ENCODE results near the gene GNMT.
A peak's percentile ranks its signal among the peaks of the same experiment; 100 is the strongest.
"Not testable (repeated sequence)": the region's sequence is repeated elsewhere in the genome, so short reads cannot be mapped to it uniquely, and the experiment has no call there.

Gene GNMT

GRCh38 chr6:42940493-42941045, 20.0 kb upstream of the GNMT start:
- POLR2A ChIA-PET, result no interaction called here
- no peak for DNase-seq
- Histone ChIP-seq H3K9me3 (ENCODE audit: control extremely low read depth in 1 of 5, control insufficient read depth in 4 of 5, insufficient read depth in 2 of 5, low read depth in 1 of 5, low read length in 4 of 5) (no peaks in the 10 kb centered on the region), H3K4me3 (ENCODE audit: control insufficient read depth in 1 of 7, extremely low read depth in 1 of 7, insufficient read depth in 4 of 7, low read depth in 2 of 7, low read length in 6 of 7) (no peak overlapping the region), H3K27ac (ENCODE audit: insufficient read depth in 1 of 2, low read depth in 1 of 2, low read length in 2 of 2, poor library complexity in 1 of 2, severe bottlenecking in 2 of 2) (no peak overlapping the region), H3K4me1 (ENCODE audit: control extremely low read depth in 1 of 4, control insufficient read depth in 4 of 4, insufficient read depth in 4 of 4, low read length in 3 of 4) (peaks cover 0 to 4% (median 2%) of the 10 kb centered on the region in 4 experiments), H3K36me3 (ENCODE audit: control insufficient read depth in 4 of 4, insufficient read depth in 4 of 4, low read length in 3 of 4) (peaks cover 17 to 65% (median 49%) of the 10 kb centered on the region in 4 experiments), H3K27me3 (replicated peaks in 2 of 5; ENCODE audit: control insufficient read depth in 4 of 5, insufficient read depth in 5 of 5, low read length in 4 of 5) (no peaks in the 10 kb centered on the region)
- CTCF ChIA-PET, result interaction anchor here (1.1 to 1.5 kb wide), 3 partner anchors 9 to 39 kb away, joined by 3 to 5 read pairs (median 3); no protein-coding TSS in a partner anchor
- no CpG with 5 or more reads among the region's 6 CpGs for WGBS (ENCODE audit: insufficient coverage)

DNA sequence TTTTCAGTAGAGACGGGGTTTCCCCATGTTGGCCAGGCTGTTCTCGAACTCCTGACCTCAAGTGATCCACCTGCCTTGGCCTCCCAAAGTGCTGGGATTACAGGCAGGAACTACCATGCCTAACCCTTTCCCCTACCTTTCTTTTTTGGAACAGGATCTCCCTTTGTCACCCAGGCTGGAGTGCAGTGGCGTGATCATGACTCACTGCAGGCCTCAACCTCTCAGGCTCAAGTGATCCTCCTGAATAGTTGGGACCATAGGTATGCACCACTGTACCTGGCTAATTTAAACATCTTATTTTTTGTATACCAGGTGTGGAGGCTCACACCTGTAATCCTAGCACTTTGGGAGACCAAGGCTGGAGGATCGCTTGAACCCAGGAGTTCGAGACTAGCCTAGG, 19.2 kb upstream of the GNMT start:
- H3K4me3 ChIP-seq (ENCODE audit: control insufficient read depth in 1 of 7, extremely low read depth in 1 of 7, insufficient read depth in 4 of 7, low read depth in 2 of 7, low read length in 6 of 7); H3K9me3 ChIP-seq (ENCODE audit: control extremely low read depth in 1 of 5, control insufficient read depth in 4 of 5, insufficient read depth in 2 of 5, low read depth in 1 of 5, low read length in 4 of 5); DNase-seq; H3K4me1 ChIP-seq (ENCODE audit: control extremely low read depth in 1 of 4, control insufficient read depth in 4 of 4, insufficient read depth in 4 of 4, low read length in 3 of 4); H3K27me3 ChIP-seq (replicated peaks in 2 of 5; ENCODE audit: control insufficient read depth in 4 of 5, insufficient read depth in 5 of 5, low read length in 4 of 5); POLR2A ChIA-PET; H3K27ac ChIP-seq (ENCODE audit: insufficient read depth in 1 of 2, low read depth in 1 of 2, low read length in 2 of 2, poor library complexity in 1 of 2, severe bottlenecking in 2 of 2): not testable (repeated sequence)
- WGBS (ENCODE audit: insufficient coverage), result 94% methylated on average over 3 of the region's 5 CpGs
- peaks cover 15 to 61% (median 45%) of the 10 kb centered on the region in 4 experiments for H3K36me3 ChIP-seq (ENCODE audit: control insufficient read depth in 4 of 4, insufficient read depth in 4 of 4, low read length in 3 of 4)
- CTCF ChIA-PET, result interaction anchor here (1.1 to 1.5 kb wide), 2 partner anchors 10 to 21 kb away, joined by 3 to 5 read pairs; no protein-coding TSS in a partner anchor

DNA sequence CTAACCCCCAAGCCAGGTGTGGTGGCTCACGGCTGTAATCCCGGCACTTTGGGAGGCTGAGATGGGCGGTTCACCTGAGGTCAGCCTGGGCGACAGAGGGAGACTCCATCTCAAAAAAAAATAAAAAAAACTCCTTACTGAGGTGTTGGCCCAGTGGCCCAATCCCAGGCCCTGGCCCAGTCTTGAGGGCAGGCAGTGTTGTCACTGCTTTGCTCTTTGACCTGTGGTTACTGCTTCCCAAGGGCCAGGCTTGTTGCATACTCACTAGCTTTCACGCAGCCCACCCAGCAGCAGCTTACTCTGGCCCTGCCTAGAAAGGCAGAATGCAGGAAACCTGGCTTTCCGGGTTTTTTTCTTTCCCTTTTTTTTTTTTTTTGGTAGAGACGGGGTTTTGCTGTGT, 18.1 kb upstream of the GNMT start:
- ChIA-PET POLR2A (no interaction called here), CTCF (interaction anchor here (1.0 kb wide), 1 partner anchor 21 kb away, joined by 3 read pairs; no protein-coding TSS in a partner anchor)
- H3K27ac ChIP-seq (ENCODE audit: insufficient read depth in 1 of 2, low read depth in 1 of 2, low read length in 2 of 2, poor library complexity in 1 of 2, severe bottlenecking in 2 of 2), result no peak overlapping the region
- no peaks in the 10 kb centered on the region for H3K27me3 ChIP-seq (replicated peaks in 2 of 5; ENCODE audit: control insufficient read depth in 4 of 5, insufficient read depth in 5 of 5, low read length in 4 of 5)
- no peak for DNase-seq
- H3K4me3 ChIP-seq (ENCODE audit: control insufficient read depth in 1 of 7, extremely low read depth in 1 of 7, insufficient read depth in 4 of 7, low read depth in 2 of 7, low read length in 6 of 7), result no peak overlapping the region
- H3K4me1 ChIP-seq (ENCODE audit: control extremely low read depth in 1 of 4, control insufficient read depth in 4 of 4, insufficient read depth in 4 of 4, low read length in 3 of 4), result no peaks in the 10 kb centered on the region
- no peaks in the 10 kb centered on the region for H3K9me3 ChIP-seq (ENCODE audit: control extremely low read depth in 1 of 5, control insufficient read depth in 4 of 5, insufficient read depth in 2 of 5, low read depth in 1 of 5, low read length in 4 of 5)
- 71% methylated on average over 7 of the region's 7 CpGs for WGBS (ENCODE audit: insufficient coverage)
- peaks cover 10 to 53% (median 37%) of the 10 kb centered on the region in 4 experiments for H3K36me3 ChIP-seq (ENCODE audit: control insufficient read depth in 4 of 4, insufficient read depth in 4 of 4, low read length in 3 of 4)

DNA sequence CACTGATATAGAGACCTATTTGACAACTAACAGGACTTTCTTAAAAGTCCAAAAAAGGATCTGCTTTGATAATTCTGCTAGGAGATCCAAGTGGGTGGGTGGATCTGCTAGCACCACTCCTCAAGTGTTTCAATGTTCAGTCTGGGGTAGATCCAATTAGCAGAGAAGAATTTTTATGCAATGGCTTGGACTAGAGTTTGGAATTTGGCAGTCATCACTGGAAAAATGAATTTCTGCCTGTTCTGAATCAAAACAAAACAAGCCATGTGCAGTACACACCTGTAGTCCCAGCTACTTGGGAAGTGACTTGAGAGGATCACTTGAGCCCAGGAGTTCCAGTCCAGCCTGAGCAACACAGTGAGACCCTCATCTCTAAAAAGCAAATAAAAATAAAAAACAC, 12.6 kb upstream of the GNMT start:
- no peak overlapping the region for H3K27ac ChIP-seq (ENCODE audit: insufficient read depth in 1 of 2, low read depth in 1 of 2, low read length in 2 of 2, poor library complexity in 1 of 2, severe bottlenecking in 2 of 2)
- ChIA-PET POLR2A (no interaction called here), CTCF (interaction anchor here (0.7 kb wide), 1 partner anchor 47 kb away, joined by 3 read pairs; no protein-coding TSS in a partner anchor)
- DNase-seq, result no peak
- no peaks in the 10 kb centered on the region for H3K9me3 ChIP-seq (ENCODE audit: control extremely low read depth in 1 of 5, control insufficient read depth in 4 of 5, insufficient read depth in 2 of 5, low read depth in 1 of 5, low read length in 4 of 5)
- H3K4me3 ChIP-seq (ENCODE audit: control insufficient read depth in 1 of 7, extremely low read depth in 1 of 7, insufficient read depth in 4 of 7, low read depth in 2 of 7, low read length in 6 of 7), result no peak overlapping the region
- H3K4me1 ChIP-seq (ENCODE audit: control extremely low read depth in 1 of 4, control insufficient read depth in 4 of 4, insufficient read depth in 4 of 4, low read length in 3 of 4), result no peaks in the 10 kb centered on the region
- H3K36me3 ChIP-seq (ENCODE audit: control insufficient read depth in 4 of 4, insufficient read depth in 4 of 4, low read length in 3 of 4), result peaks cover 0 to 18% (median 13%) of the 10 kb centered on the region in 4 experiments
- H3K27me3 ChIP-seq (replicated peaks in 2 of 5; ENCODE audit: control insufficient read depth in 4 of 5, insufficient read depth in 5 of 5, low read length in 4 of 5), result no peaks in the 10 kb centered on the region

GRCh38 chr6:42952389-42952788, 8.2 kb upstream of the GNMT start:
- no peak overlapping the region for H3K27ac ChIP-seq (ENCODE audit: insufficient read depth in 1 of 2, low read depth in 1 of 2, low read length in 2 of 2, poor library complexity in 1 of 2, severe bottlenecking in 2 of 2)
- 92% methylated on average over 3 of the region's 4 CpGs for WGBS (ENCODE audit: insufficient coverage)
- ChIA-PET POLR2A (no interaction called here), CTCF (no interaction called here)
- peaks cover 0 to 3% (median 0%) of the 10 kb centered on the region in 4 experiments for H3K36me3 ChIP-seq (ENCODE audit: control insufficient read depth in 4 of 4, insufficient read depth in 4 of 4, low read length in 3 of 4)
- DNase-seq, result no peak
- no peaks in the 10 kb centered on the region for H3K27me3 ChIP-seq (replicated peaks in 2 of 5; ENCODE audit: control insufficient read depth in 4 of 5, insufficient read depth in 5 of 5, low read length in 4 of 5)
- no peaks in the 10 kb centered on the region for H3K9me3 ChIP-seq (ENCODE audit: control extremely low read depth in 1 of 5, control insufficient read depth in 4 of 5, insufficient read depth in 2 of 5, low read depth in 1 of 5, low read length in 4 of 5)
- no peak overlapping the region for H3K4me3 ChIP-seq (ENCODE audit: control insufficient read depth in 1 of 7, extremely low read depth in 1 of 7, insufficient read depth in 4 of 7, low read depth in 2 of 7, low read length in 6 of 7)
- no peaks in the 10 kb centered on the region for H3K4me1 ChIP-seq (ENCODE audit: control extremely low read depth in 1 of 4, control insufficient read depth in 4 of 4, insufficient read depth in 4 of 4, low read length in 3 of 4)

GRCh38 chr6:42954405-42954804, 6.1 kb upstream of the GNMT start:
- H3K27me3 ChIP-seq (replicated peaks in 2 of 5; ENCODE audit: control insufficient read depth in 4 of 5, insufficient read depth in 5 of 5, low read length in 4 of 5); H3K27ac ChIP-seq (ENCODE audit: insufficient read depth in 1 of 2, low read depth in 1 of 2, low read length in 2 of 2, poor library complexity in 1 of 2, severe bottlenecking in 2 of 2); POLR2A ChIA-PET; H3K4me3 ChIP-seq (ENCODE audit: control insufficient read depth in 1 of 7, extremely low read depth in 1 of 7, insufficient read depth in 4 of 7, low read depth in 2 of 7, low read length in 6 of 7); H3K9me3 ChIP-seq (ENCODE audit: control extremely low read depth in 1 of 5, control insufficient read depth in 4 of 5, insufficient read depth in 2 of 5, low read depth in 1 of 5, low read length in 4 of 5); H3K36me3 ChIP-seq (ENCODE audit: control insufficient read depth in 4 of 4, insufficient read depth in 4 of 4, low read length in 3 of 4); DNase-seq; H3K4me1 ChIP-seq (ENCODE audit: control extremely low read depth in 1 of 4, control insufficient read depth in 4 of 4, insufficient read depth in 4 of 4, low read length in 3 of 4): not testable (repeated sequence)
- 89% methylated on average over 3 of the region's 4 CpGs for WGBS (ENCODE audit: insufficient coverage)
- CTCF ChIA-PET, result interaction anchor here (0.6 kb wide), 1 partner anchor 426 kb away, joined by 4 read pairs; no protein-coding TSS in a partner anchor

DNA sequence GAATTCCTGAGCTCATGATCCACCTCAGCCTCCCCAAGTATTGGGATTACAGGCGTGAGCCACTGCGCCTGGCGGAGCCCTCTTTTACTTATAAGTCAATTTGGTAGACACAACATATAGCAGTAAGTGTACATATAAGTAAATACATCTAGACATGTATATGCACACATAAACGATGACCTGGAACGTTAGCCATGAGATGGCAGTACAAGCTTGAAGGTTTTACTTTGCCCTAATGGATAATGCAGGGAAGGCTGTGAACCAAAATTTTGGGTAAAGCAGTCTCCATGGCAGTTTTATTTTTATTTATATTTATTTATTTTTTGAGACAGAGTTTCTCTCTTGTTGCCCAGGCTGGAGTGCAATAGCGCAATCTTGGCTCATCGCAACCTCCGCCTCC, 2.4 kb upstream of the GNMT start:
- no peak overlapping the region for H3K27ac ChIP-seq (ENCODE audit: insufficient read depth in 1 of 2, low read depth in 1 of 2, low read length in 2 of 2, poor library complexity in 1 of 2, severe bottlenecking in 2 of 2)
- peak in 2 of 3 donors; percentile 37 to 46 for DNase-seq
- H3K4me3 ChIP-seq (ENCODE audit: control insufficient read depth in 1 of 7, extremely low read depth in 1 of 7, insufficient read depth in 4 of 7, low read depth in 2 of 7, low read length in 6 of 7), result no peak overlapping the region
- ChIA-PET POLR2A (no interaction called here), CTCF (interaction anchor here (0.9 to 1.1 kb wide), 2 partner anchors 42 to 232 kb away, joined by 3 read pairs; partner anchors contain the start of gene PTCRA)
- H3K4me1 ChIP-seq (ENCODE audit: control extremely low read depth in 1 of 4, control insufficient read depth in 4 of 4, insufficient read depth in 4 of 4, low read length in 3 of 4), result peaks cover 0 to 17% (median 11%) of the 10 kb centered on the region in 4 experiments
- H3K36me3 ChIP-seq (ENCODE audit: control insufficient read depth in 4 of 4, insufficient read depth in 4 of 4, low read length in 3 of 4), result peaks cover 0 to 9% (median 3%) of the 10 kb centered on the region in 4 experiments
- peaks cover 0 to 16% (median 3%) of the 10 kb centered on the region in 5 experiments for H3K27me3 ChIP-seq (replicated peaks in 2 of 5; ENCODE audit: control insufficient read depth in 4 of 5, insufficient read depth in 5 of 5, low read length in 4 of 5)
- no peaks in the 10 kb centered on the region for H3K9me3 ChIP-seq (ENCODE audit: control extremely low read depth in 1 of 5, control insufficient read depth in 4 of 5, insufficient read depth in 2 of 5, low read depth in 1 of 5, low read length in 4 of 5)
- WGBS (ENCODE audit: insufficient coverage), result no CpG with 5 or more reads among the region's 8 CpGs

Data from common myeloid progenitor, CD34-positive (primary cell).